GM12873 (cell line): Measurements from ENCODE around the gene TYW5.

Experiments used
- TF ChIP-seq, protein P1 (sequence below): IDR thresholded peaks from 2 replicates; pipeline ENCODE4 v1.5.1; 2012; ENCODE audit warnings: low read depth, mild to moderate bottlenecking, moderate library complexity, low read length, control low read depth; ENCODE audit not compliant: insufficient read depth; ENCODE audit errors: missing control alignments

TYW5 gene

DNA sequence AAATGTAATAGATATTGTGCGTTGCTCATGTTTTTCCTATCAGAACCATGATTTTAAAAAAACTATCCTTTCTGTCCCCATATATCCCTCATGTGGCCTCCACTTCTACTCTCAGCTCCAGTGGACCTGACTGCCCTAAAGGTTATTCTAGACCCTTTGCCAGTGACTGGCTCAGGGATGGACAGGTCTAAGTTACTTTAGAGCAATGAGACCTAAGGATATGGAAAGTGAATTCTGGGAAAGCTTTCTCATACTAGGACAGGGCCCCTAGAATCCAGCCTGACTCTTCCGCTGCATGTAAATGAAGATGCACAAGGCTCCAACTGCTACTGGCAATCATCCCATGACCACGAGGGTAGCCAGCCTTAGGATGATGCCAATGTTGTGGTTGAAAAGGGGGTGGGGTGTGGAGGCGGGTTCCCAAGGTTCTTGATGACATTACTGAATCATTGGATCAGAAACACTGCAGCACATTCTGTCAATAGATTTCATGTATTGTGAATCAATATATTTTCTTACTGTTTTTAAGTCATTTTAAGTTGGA, 22.9 kb downstream of the TYW5 start:
- TF ChIP-seq, protein P1, sequence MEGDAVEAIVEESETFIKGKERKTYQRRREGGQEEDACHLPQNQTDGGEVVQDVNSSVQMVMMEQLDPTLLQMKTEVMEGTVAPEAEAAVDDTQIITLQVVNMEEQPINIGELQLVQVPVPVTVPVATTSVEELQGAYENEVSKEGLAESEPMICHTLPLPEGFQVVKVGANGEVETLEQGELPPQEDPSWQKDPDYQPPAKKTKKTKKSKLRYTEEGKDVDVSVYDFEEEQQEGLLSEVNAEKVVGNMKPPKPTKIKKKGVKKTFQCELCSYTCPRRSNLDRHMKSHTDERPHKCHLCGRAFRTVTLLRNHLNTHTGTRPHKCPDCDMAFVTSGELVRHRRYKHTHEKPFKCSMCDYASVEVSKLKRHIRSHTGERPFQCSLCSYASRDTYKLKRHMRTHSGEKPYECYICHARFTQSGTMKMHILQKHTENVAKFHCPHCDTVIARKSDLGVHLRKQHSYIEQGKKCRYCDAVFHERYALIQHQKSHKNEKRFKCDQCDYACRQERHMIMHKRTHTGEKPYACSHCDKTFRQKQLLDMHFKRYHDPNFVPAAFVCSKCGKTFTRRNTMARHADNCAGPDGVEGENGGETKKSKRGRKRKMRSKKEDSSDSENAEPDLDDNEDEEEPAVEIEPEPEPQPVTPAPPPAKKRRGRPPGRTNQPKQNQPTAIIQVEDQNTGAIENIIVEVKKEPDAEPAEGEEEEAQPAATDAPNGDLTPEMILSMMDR = no peak

DNA sequence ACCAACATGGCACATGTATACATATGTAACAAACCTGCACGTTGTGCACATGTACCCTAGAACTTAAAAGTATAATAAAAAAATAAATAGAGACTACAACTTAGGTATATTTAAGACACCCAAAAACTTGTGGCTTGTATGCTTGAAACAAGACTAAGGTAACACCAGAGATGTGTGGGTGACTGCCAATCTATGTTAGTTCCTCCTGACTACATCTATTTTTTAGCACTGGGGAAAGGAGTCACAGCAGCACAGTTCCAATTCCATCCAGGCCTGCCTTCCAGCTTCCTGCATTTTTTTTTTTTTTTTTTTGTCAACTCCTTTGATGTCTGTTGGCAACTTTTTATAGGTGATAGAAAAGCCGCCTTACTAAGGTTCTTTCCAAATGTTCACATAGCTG, 26.0 kb downstream of the TYW5 start:
- TF ChIP-seq, protein P1 = no peak

DNA sequence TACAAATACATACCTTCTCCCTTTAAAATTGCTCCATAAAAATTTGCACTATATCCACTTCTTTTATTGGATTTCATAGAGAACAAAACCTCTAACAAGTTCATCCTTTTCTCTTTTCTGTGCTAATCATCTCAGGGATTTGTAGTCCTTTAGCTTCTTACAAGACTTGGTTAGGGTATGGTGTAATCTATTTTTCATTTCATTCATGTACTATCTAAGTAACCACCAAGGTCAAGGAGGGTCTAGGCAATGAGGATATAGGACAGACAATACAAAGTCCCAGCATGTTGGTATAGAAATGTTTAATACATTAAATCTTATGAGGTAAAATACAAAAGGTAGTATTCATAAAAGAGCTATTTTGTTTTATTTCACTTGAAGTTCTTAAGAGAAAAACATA, 26.7 kb downstream of the TYW5 start:
- TF ChIP-seq, protein P1 = no peak

DNA sequence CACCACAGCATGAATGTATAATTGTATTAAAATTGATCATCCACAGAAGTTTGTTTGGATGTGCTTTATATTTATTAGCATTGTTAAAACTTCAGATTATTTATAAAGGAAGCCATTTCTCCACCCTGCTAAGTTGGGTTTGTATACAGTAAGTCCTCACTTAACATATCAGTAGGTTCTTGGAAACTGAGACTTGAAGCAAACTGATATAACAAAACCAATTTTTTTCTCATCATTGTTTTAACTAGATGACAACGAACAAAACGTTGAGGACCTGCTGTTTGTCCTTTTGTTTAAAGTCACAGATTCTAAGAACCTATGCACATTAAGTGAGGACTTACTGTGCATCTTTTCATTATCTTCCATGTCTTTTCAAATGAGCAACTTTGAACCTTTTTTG, 27.1 kb downstream of the TYW5 start:
- TF ChIP-seq, protein P1 = no peak

DNA sequence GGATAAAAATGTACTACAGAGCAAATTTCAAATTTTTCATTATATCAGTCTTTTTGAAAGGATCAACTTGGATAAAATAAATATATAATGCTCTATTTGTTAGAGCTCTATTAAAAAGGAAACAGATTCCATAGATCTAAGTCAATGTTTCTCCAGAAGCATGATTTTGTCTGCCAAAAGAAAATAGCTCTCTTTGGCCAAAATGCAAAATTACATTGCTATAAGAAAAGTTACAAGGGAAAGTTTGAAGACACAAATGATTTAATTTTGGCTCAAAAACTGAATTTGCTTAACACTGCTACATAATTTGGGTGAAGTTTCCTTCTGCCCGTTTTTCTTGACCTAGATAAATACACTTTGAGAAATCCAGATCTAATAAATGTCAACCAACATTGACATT, 28.5 kb downstream of the TYW5 start:
- TF ChIP-seq, protein P1 = no peak

DNA sequence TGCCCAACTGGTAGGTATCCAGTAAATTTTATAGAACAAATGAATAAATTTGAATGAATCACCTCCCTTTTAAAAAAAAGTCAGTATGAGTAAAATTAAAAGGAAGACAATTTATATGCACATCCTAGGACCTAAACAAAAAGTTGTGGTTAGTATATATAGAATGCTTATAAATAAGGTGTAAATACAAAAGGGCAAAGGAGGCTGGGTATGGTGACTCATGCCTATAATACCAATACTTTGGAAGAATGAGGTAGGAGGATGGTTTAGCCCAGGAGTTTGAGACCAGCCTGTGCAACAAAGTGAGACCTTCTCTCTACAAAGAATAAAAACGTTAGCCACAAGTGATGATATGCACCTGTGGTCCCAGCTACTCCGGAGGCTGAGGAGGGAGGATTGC, 31.4 kb downstream of the TYW5 start:
- TF ChIP-seq, protein P1 = no peak

DNA sequence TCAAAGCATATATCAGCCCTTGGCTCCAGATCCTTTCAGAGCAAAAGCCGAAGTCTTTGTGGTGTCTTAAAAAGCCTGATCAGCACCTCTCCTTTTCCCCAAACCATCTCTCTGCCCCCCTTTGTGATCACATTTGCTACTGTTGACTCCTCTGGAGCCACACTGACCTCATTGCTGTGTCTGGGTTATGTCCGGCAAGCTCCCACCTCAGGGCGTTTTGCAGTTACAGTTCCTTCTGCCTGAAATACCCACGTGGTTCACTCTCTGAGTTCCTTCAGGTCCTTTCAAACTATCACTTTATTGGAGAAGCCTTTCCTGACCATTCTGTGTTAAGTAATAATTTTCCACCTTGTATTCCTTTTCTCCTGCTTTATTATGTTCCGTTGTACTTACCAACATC, 32.4 kb downstream of the TYW5 start:
- TF ChIP-seq, protein P1 = no peak

DNA sequence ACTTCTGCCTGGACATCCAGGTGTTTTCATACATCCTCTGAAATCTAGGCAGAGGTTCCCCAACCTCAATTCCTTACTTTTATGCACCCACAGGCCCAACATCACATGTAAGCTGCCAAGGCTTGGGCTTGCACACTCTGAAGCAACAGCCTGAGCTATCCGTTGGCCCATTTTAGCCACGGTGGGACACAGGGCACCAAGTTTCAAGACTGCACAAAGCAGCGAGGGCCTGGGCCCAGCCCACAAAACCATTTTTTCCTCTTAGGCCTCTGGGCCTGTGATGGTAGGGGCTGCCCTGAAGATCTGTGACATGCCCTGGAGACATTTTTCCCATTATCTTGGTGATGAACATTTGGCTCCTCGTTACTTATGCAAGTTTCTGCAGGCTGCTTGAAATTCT, 38.3 kb downstream of the TYW5 start:
- TF ChIP-seq, protein P1 = no peak
